AG04449 (cell line): ENCODE measurements around the gene CCNYL1.

Source experiments
- CTCF ChIA-PET: fragments of 350-600 bp; formaldehyde crosslinking; extraction: SDS; loops from one replicate; lab custom pipeline; 2021; ENCODE audit warnings: antibody characterized with exemption; lab: Yijun Ruan, JAX
- POLR2A ChIA-PET: fragments of 400-600, 350-600 bp; formaldehyde crosslinking; extraction: SDS; loops from one replicate; lab custom pipeline; 2020; ENCODE audit warnings: antibody characterized with exemption, inconsistent platforms; lab: Yijun Ruan, JAX
- DNase-seq: peaks from one replicate; pipeline ENCODE4 v3.0.0-alpha.2; 2010; ENCODE audit warnings: low read depth, low spot score
- H3K4me3 ChIP-seq: 2 replicates; pipeline ENCODE4 v1.5.1; 2011; ENCODE audit warnings: low read depth, mild to moderate bottlenecking, control low read depth, low read length
- TF ChIP-seq, protein P1 (sequence below): IDR thresholded peaks from one replicate; pipeline ENCODE4 v1.5.1; 2011; ENCODE audit warnings: mild to moderate bottlenecking, moderate library complexity, low read length, control low read depth, inconsistent platforms; ENCODE audit not compliant: insufficient read depth; ENCODE audit errors: missing control alignments

Gene CCNYL1

DNA sequence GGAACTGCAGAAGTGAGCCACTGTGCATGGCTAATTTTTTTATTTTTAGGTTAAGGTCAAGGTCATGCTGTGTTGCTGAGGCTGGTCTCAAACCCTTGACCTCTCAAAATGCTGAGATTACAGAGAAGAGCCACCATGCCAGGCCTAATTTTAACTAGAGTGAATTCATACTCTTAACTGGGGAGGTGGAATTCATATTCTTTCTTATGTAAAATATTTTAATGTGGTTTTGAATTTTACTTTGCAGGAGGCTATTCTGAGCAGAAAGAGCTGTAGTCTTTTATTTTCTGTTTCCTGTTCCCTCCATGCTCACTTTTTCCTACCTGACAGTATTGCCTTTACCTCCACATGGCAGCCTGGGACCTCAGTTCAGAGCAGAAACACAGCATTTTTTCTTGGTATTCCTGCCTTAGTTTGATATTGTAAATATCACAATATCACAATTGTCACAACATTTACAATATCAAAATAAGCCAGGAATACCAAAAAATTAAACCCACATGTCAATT lies 37.1 kb upstream of the CCNYL1 start:
- CTCF ChIA-PET: no interaction called here
- no peak overlapping the region for H3K4me3 ChIP-seq
- no peak for DNase-seq
- TF ChIP-seq, protein P1, sequence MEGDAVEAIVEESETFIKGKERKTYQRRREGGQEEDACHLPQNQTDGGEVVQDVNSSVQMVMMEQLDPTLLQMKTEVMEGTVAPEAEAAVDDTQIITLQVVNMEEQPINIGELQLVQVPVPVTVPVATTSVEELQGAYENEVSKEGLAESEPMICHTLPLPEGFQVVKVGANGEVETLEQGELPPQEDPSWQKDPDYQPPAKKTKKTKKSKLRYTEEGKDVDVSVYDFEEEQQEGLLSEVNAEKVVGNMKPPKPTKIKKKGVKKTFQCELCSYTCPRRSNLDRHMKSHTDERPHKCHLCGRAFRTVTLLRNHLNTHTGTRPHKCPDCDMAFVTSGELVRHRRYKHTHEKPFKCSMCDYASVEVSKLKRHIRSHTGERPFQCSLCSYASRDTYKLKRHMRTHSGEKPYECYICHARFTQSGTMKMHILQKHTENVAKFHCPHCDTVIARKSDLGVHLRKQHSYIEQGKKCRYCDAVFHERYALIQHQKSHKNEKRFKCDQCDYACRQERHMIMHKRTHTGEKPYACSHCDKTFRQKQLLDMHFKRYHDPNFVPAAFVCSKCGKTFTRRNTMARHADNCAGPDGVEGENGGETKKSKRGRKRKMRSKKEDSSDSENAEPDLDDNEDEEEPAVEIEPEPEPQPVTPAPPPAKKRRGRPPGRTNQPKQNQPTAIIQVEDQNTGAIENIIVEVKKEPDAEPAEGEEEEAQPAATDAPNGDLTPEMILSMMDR: no peak
- POLR2A ChIA-PET: no interaction called here

DNA sequence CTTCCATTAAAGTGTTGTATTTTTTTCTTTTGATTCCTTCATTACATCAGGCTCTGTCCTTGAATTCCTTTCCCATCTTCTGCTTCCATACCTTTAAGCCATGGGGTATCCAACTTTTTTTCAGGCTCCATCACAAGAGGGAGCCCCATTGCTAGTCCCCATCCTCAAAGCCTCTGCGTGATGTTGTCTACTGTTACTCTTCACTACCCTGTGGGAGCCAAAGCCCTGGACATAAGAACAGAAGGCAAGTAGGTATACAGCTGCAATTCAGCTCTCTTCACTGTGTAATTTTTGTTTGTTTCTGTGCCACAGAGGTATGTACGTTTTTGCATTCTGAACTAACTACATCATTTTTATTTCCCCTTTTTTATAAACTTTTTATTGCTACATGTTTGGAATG lies 36.6 kb upstream of the CCNYL1 start:
- no peak overlapping the region for H3K4me3 ChIP-seq
- TF ChIP-seq, protein P1: no peak
- POLR2A ChIA-PET: no interaction called here
- CTCF ChIA-PET: interaction anchor here (1.2 kb wide), 1 partner anchor 14 kb away, joined by 3 read pairs; no protein-coding TSS in a partner anchor
- DNase-seq: no peak

- CTCF ChIA-PET: interaction anchor here (2.3 kb wide), 1 partner anchor 51 kb away, joined by 9 read pairs; the partner anchor contains the start of gene METTL21A
- peak; percentile 64 for DNase-seq
- POLR2A ChIA-PET: interaction anchor here (0.7 kb wide), 1 partner anchor 153 kb away, joined by 3 read pairs; no protein-coding TSS in a partner anchor
- TF ChIP-seq, protein P1: no peak
- no peak overlapping the region for H3K4me3 ChIP-seq
These were observed 34.5 kb upstream of the CCNYL1 start for GRCh38 chr2:207676827-207677354.

DNA sequence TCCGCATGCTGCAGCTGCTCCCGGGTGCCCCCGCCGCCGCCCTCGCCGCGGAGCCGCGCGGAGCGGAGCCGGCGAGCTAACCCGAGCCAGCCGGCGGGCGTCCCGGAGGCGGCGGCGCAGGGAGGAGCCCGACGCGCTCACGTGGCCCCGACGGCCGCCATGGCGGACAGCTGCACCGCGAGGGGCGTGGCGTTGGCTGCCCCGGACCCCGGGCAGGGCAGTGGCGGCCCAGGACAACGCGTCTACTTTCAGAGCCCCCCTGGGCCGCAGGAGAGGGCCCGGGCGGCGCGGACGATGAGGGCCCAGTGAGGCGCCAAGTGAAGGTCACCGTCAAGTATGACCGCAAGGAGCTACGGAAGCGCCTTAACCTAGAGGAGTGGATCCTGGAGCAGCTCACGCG lies 30.0 kb upstream of the CCNYL1 start:
- no peak for DNase-seq
- TF ChIP-seq, protein P1: no peak
- CTCF ChIA-PET: no interaction called here
- H3K4me3 ChIP-seq: no peak overlapping the region
- POLR2A ChIA-PET: no interaction called here

DNA sequence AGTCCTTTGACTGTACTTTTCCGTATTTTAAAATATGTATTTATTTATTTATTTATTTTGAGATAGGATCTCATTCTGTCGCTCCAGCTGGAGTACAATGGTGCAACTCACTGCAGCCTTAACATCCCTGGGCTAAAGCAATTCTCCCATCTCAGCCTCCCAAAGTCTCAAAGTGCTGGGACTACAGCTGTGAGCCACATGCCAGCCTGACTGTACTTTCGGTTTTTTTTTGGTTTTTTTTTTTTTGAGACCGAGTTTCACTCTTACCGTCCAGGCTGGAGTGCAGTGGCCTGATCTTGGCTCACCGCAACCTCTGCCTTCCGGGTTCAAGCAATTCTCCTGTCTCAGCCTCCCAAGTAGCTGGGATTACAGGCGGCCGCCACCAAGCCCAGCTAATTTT lies 28.9 kb upstream of the CCNYL1 start:
- no peak for DNase-seq
- ChIA-PET POLR2A (no interaction called here), CTCF (no interaction called here)
- TF ChIP-seq, protein P1: no peak
- H3K4me3 ChIP-seq: no peak overlapping the region

GRCh38 chr2:207683438-207683837 lies 28.0 kb upstream of the CCNYL1 start:
- TF ChIP-seq, protein P1: no peak
- no peak overlapping the region for H3K4me3 ChIP-seq
- POLR2A ChIA-PET: interaction anchor here (0.6 to 2.0 kb wide), 3 partner anchors 28 to 625 kb away, joined by 3 to 7 read pairs (median 4); partner anchors contain the start of genes CCNYL1 and CREB1
- CTCF ChIA-PET: interaction anchor here (1.2 kb wide), 2 partner anchors 9 to 358 kb away, joined by 3 to 6 read pairs; no protein-coding TSS in a partner anchor
- DNase-seq: no peak
